Metanephros (tissue), 2 donors: ENCODE results near the gene ATXN2L. TPM values are rescaled to one million over a fixed set of nuclear protein-coding genes. Genes with fewer than 3 reads are reported as not detected.

Experiments
- small RNA-seq: library from RNA; depleted of rRNA; stranded (forward); fragments of <200 nt; gene quantifications from one replicate; pipeline ENCODE3, GENCODE V24; 2014; ENCODE audit warnings: low replicate concordance
- total RNA-seq: library from RNA; depleted of rRNA; stranded (reverse); fragments of >200 nt; gene quantifications from one replicate; pipeline ENCODE4 v1.2.3, GENCODE V29; 2014

ATXN2L gene, protein sequence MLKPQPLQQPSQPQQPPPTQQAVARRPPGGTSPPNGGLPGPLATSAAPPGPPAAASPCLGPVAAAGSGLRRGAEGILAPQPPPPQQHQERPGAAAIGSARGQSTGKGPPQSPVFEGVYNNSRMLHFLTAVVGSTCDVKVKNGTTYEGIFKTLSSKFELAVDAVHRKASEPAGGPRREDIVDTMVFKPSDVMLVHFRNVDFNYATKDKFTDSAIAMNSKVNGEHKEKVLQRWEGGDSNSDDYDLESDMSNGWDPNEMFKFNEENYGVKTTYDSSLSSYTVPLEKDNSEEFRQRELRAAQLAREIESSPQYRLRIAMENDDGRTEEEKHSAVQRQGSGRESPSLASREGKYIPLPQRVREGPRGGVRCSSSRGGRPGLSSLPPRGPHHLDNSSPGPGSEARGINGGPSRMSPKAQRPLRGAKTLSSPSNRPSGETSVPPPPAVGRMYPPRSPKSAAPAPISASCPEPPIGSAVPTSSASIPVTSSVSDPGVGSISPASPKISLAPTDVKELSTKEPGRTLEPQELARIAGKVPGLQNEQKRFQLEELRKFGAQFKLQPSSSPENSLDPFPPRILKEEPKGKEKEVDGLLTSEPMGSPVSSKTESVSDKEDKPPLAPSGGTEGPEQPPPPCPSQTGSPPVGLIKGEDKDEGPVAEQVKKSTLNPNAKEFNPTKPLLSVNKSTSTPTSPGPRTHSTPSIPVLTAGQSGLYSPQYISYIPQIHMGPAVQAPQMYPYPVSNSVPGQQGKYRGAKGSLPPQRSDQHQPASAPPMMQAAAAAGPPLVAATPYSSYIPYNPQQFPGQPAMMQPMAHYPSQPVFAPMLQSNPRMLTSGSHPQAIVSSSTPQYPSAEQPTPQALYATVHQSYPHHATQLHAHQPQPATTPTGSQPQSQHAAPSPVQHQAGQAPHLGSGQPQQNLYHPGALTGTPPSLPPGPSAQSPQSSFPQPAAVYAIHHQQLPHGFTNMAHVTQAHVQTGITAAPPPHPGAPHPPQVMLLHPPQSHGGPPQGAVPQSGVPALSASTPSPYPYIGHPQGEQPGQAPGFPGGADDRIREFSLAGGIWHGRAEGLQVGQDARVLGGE
- total RNA-seq: 57.9 TPM

DNA sequence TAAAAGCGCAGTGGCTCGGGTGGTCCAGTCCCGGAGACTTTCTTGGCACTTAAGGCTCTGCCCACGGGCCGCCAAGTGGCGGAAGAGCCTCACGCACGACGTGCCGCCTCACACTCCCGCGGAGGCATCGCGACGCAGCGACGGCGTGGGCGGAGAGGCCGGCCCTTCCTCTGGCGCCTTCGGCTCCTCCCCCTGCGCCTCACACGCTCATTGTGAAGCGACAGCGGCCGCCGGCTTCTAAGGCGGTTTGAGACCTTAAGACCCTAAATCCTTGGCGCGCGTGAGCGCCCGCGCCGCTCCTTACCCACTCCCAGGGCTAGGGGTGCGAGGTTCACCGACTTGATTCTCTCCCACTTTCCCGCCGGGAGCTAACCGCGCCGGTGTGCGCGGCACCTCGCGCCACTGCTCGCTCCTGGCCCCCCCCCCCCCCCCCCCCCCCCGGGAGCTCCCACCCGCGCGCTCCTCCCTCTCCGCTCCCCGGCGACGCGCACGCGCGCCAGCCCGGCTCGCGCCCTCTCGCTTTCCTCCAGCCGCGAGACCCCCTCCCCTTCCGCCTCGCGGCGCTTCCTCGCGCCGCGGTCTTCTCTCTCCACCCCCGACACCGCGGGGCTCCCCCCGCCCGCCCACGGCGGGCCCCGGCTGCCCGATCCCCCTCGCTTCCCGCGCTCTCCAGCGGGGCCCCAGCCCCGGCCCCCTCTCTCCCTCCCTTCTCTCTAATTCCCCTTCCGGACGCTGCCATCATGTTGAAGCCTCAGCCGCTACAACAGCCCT, at the start of gene ATXN2L:
Gene ATXN2L (plus strand): TSS at position 480 of the 771 bp plus-strand sequence. CDS start 261 bp downstream, at position 741.

DNA sequence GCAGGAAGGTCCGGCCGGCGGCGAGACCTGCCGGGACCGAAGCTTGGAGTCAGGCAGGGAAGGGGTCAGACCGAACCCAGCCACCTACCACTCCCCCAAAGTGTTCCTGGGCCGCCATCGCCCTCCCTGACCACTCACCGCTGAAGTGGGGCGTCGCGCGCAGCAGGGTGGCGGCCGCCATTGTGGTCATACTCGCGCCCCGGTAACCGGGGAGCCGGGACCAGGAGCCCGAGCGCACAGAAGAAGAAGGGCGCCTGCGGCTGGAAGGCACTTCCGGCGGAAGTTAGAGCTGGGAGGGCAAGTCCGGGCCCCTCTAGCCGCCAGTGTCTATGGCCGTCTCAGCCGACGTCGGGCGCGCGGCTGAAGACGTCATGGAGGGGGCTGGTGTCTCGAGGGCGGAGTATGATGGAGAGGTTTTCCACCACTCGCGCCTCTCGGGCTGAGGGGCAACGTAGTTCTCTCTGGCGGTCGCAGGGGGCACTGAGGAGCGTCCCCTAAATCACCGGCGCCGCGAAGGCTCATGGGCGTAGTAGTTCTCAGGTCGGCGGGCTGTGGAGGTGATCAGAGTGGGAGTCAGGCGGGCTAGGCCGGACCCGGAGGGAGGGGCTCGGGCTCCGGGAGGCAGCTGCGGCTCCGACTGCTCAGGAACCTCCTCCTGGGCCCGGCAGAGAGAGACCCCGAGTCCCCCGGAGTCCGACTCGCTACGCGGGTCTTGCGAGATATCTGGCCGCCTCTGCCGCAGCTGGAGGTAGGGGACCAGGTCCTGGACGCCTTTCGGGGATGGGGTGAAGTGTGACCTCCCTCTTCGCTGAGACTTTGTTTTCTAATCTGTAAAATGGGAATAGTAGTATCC, 23.5 kb downstream of the ATXN2L start, which contains the start of gene TUFM:
Gene TUFM (minus strand): TSS at position 269 of the 853 bp plus-strand sequence. CDS start 79 bp downstream, at position 190.

DNA sequence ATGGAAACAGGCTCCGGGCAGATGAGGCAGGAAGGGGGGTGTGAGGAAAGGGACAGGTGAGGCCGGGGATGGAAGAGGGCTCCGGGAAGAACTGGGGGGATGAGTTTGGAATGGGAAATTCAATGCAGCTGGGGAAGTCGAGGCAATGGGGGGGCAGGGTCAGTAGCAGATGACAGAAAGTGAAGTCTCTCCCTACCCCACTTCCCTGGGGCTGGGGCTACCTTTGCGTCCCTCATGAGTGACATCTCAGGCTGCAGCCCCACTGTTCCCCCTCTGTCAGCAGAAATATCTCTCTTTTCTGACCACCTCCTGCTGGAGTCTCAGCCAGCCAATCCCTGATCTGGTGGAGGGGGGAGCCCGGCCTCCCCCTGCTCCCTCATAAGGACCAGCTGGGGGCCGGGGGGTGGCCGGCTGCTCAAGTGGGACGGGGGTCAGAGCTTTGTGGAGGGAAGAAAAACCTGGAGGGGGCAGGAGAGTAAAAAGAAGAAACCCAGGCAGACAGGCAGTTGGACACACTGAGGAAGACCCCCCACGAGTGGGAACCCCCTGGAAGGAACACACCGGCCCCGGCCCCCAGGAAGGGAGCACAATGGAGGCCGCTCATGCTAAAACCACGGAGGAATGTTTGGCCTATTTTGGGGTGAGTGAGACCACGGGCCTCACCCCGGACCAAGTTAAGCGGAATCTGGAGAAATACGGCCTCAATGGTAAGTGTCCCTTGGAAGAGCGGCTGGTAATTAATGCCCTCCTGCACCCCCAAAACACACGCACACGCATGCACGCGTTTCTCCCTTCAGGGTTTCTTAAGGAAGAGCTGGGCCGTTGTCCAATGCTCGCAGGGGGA, 55.5 kb downstream of the ATXN2L start, which contains the start of gene ATP2A1:
Gene ATP2A1 (plus strand): TSS at position 406 of the 844 bp plus-strand sequence. CDS start 184 bp downstream, at position 590.

Small RNA genes lying within 50 kb of the gene (small RNA-seq; reads per million reads assigned to genes)
- gene RF00416: not detected

Other genes starting within 250 kb of the ATXN2L start
- gene SULT1A2, start 225.9 kb upstream of the ATXN2L start, total RNA-seq: 0.47 TPM
- 31.4 TPM for gene SULT1A1, start 213.0 kb upstream of the ATXN2L start, total RNA-seq
- gene NPIPB8, start 184.9 kb upstream of the ATXN2L start, total RNA-seq: 0.70 TPM
- 279 TPM for gene EIF3C, start 111.5 kb upstream of the ATXN2L start, total RNA-seq
- 2.9 TPM for gene NPIPB9, start 71.2 kb upstream of the ATXN2L start, total RNA-seq
- gene TUFM, start 23.3 kb downstream of the ATXN2L start, total RNA-seq: 134 TPM
- 35.4 TPM for gene SH2B1, start 40.8 kb downstream of the ATXN2L start, total RNA-seq
- 157 TPM for gene ATP2A1, start 55.5 kb downstream of the ATXN2L start, total RNA-seq
- 39.3 TPM for gene RABEP2, start 102.2 kb downstream of the ATXN2L start, total RNA-seq
- gene CD19, start 109.0 kb downstream of the ATXN2L start, total RNA-seq: 1.6 TPM
- 27.7 TPM for gene NFATC2IP, start 127.9 kb downstream of the ATXN2L start, total RNA-seq
- 45.5 TPM for gene SPNS1, start 151.8 kb downstream of the ATXN2L start, total RNA-seq
- 5.4 TPM for gene LAT, start 162.1 kb downstream of the ATXN2L start, total RNA-seq